H9 (cell line): ENCODE data around the gene LIN54. TPM values are rescaled to one million over a fixed set of nuclear protein-coding genes. Genes with fewer than 3 reads are reported as not detected.
"Not testable (repeated sequence)": the region's sequence is repeated elsewhere in the genome, so short reads cannot be mapped to it uniquely, and the experiment has no call there.

Experiments used
- DNase-seq: peaks from one replicate; pipeline ENCODE4 v3.0.0-alpha.2; 2017
- H2AFZ ChIP-seq: one replicate; pipeline ENCODE4 v1.6.1; 2013; ENCODE audit warnings: mild to moderate bottlenecking, low read length, control low read depth, moderate library complexity
- H2AK5ac ChIP-seq: 2 replicates; pipeline ENCODE4 v1.6.1; 2013; ENCODE audit warnings: low read length, control low read depth, mixed read lengths; ENCODE audit not compliant: insufficient read length
- H2BK120ac ChIP-seq: one replicate; pipeline ENCODE4 v1.6.1; 2013; ENCODE audit warnings: low read depth, mild to moderate bottlenecking, low read length, control low read depth, inconsistent platforms; ENCODE audit not compliant: poor library complexity, severe bottlenecking
- H2BK12ac ChIP-seq: 2 replicates; pipeline ENCODE4 v1.6.1; 2013; ENCODE audit warnings: low read length, control low read depth, mixed read lengths, low read depth; ENCODE audit not compliant: insufficient read length
- H2BK15ac ChIP-seq: 2 replicates; pipeline ENCODE4 v1.6.1; 2013; ENCODE audit warnings: low read depth, low read length, control low read depth
- H2BK20ac ChIP-seq: one replicate; pipeline ENCODE4 v1.6.1; 2013; ENCODE audit warnings: low read depth, mild to moderate bottlenecking, low read length, control low read depth, inconsistent platforms; ENCODE audit not compliant: poor library complexity, severe bottlenecking
- H2BK5ac ChIP-seq: 2 replicates; pipeline ENCODE4 v1.6.1; 2013; ENCODE audit warnings: low read length, control low read depth, mixed read lengths; ENCODE audit not compliant: insufficient read length
- H3K14ac ChIP-seq: 2 replicates; pipeline ENCODE4 v1.6.1; 2013; ENCODE audit warnings: low read length, control low read depth; ENCODE audit not compliant: insufficient read depth
- H3K18ac ChIP-seq: 2 replicates; pipeline ENCODE4 v1.6.1; 2013; ENCODE audit warnings: low read depth, mild to moderate bottlenecking, mixed read lengths, low read length, control low read depth; ENCODE audit not compliant: insufficient read length
- H3K23ac ChIP-seq: 2 replicates; pipeline ENCODE4 v1.6.1; 2013; ENCODE audit warnings: low read length, control low read depth, mixed read lengths, low read depth; ENCODE audit not compliant: insufficient read length
- H3K23me2 ChIP-seq: 2 replicates; pipeline ENCODE4 v1.6.1; 2013; ENCODE audit warnings: low read depth, mild to moderate bottlenecking, mixed read lengths, low read length, control low read depth; ENCODE audit not compliant: insufficient read length, poor library complexity, severe bottlenecking
- H3K27ac ChIP-seq: 2 replicates; pipeline ENCODE4 v1.5.1; 2013; ENCODE audit warnings: low read length, control low read depth, mixed read lengths, low read depth; ENCODE audit not compliant: insufficient read length
- H3K27me3 ChIP-seq: 2 replicates; pipeline ENCODE4 v1.6.1; 2013; ENCODE audit warnings: low read length, control low read depth, inconsistent platforms; ENCODE audit not compliant: insufficient read depth
- H3K4ac ChIP-seq: 2 replicates; pipeline ENCODE4 v1.6.1; 2013; ENCODE audit warnings: low read depth, mild to moderate bottlenecking, control low read depth, inconsistent platforms, low read length, moderate library complexity
- H3K4me1 ChIP-seq: 2 replicates; pipeline ENCODE4 v1.6.1; 2013; ENCODE audit warnings: low read length, control low read depth, inconsistent platforms; ENCODE audit not compliant: insufficient read depth
- H3K4me2 ChIP-seq: 2 replicates; pipeline ENCODE4 v1.6.1; 2013; ENCODE audit warnings: low read length, control low read depth, mixed read lengths; ENCODE audit not compliant: insufficient read length, insufficient read depth
- H3K56ac ChIP-seq: 2 replicates; pipeline ENCODE4 v1.6.1; 2013; ENCODE audit warnings: low read depth, mild to moderate bottlenecking, mixed read lengths, low read length, control low read depth; ENCODE audit not compliant: insufficient read length
- H3K79me1 ChIP-seq: 2 replicates; pipeline ENCODE4 v1.6.1; 2013; ENCODE audit warnings: low read depth, mild to moderate bottlenecking, moderate library complexity, low read length, control low read depth, inconsistent platforms; ENCODE audit not compliant: insufficient read depth, poor library complexity, severe bottlenecking
- H3K79me2 ChIP-seq: 2 replicates; pipeline ENCODE4 v1.6.1; 2013; ENCODE audit warnings: low read length, control low read depth, inconsistent platforms; ENCODE audit not compliant: insufficient read depth
- H3K9ac ChIP-seq: 2 replicates; pipeline ENCODE4 v1.6.1; 2013; ENCODE audit warnings: low read length, control low read depth, mixed read lengths; ENCODE audit not compliant: insufficient read length; ENCODE audit errors: extremely low read depth
- H3K9me3 ChIP-seq: one replicate; pipeline ENCODE4 v1.6.1; 2013; ENCODE audit warnings: low read depth, low read length, inconsistent platforms; ENCODE audit not compliant: control insufficient read depth
- H3T11ph ChIP-seq: one replicate; pipeline ENCODE4 v1.6.1; 2013; ENCODE audit warnings: mild to moderate bottlenecking, low read length, control low read depth, inconsistent platforms
- H4K20me1 ChIP-seq: one replicate; pipeline ENCODE4 v1.6.1; 2013; ENCODE audit not compliant: control insufficient read depth, insufficient read length, insufficient read depth
- H4K5ac ChIP-seq: 2 replicates; pipeline ENCODE4 v1.6.1; 2013; ENCODE audit warnings: low read depth, mild to moderate bottlenecking, mixed read lengths, low read length, control low read depth; ENCODE audit not compliant: insufficient read length
- H4K8ac ChIP-seq: replicated peaks from 2 replicates; pipeline ENCODE4 v1.6.1; 2013; ENCODE audit warnings: low read length, control low read depth, mixed read lengths, low read depth; ENCODE audit not compliant: insufficient read length
- H4K91ac ChIP-seq: 2 replicates; pipeline ENCODE4 v1.6.1; 2013; ENCODE audit warnings: low read depth, mild to moderate bottlenecking, moderate library complexity, mixed read lengths, low read length, control low read depth; ENCODE audit not compliant: insufficient read length
- H3K27ac Mint-ChIP-seq, 3 experiments: 2 replicates in 2 of 3; 3 replicates in 1 of 3; pipeline ENCODE4 v1.8.0; 2020 to 2021; ENCODE audit warnings: mixed read lengths in 3 of 3, mild to moderate bottlenecking in 1 of 3, moderate library complexity in 1 of 3
- H3K27me3 Mint-ChIP-seq: 2 replicates; pipeline ENCODE4 v1.8.0; 2021; ENCODE audit warnings: low read depth, mild to moderate bottlenecking, moderate library complexity, mixed read lengths
- H3K36me3 Mint-ChIP-seq, 3 experiments: 2 replicates in 2 of 3; 3 replicates in 1 of 3; pipeline ENCODE4 v1.8.0; 2020 to 2021; ENCODE audit warnings: low read depth in 3 of 3, mixed read lengths in 3 of 3; ENCODE audit not compliant: insufficient read depth in 1 of 3
- H3K4me1 Mint-ChIP-seq, 2 experiments: 2 replicates each; pipeline ENCODE4 v1.8.0; 2020; ENCODE audit warnings: mixed read lengths in 2 of 2
- H3K4me3 Mint-ChIP-seq, 2 experiments: 2 replicates in 1 of 2; 3 replicates in 1 of 2; pipeline ENCODE4 v1.8.0; 2020 to 2021; ENCODE audit warnings: mild to moderate bottlenecking in 2 of 2, mixed read lengths in 2 of 2, moderate library complexity in 1 of 2
- H3K9me3 Mint-ChIP-seq, 2 experiments: 2 replicates in 1 of 2; 3 replicates in 1 of 2; pipeline ENCODE4 v1.8.0; 2020; ENCODE audit warnings: mild to moderate bottlenecking in 2 of 2, mixed read lengths in 2 of 2, moderate library complexity in 1 of 2
- CTCF ChIP-seq: fragments of 200-600 bp; sonication (generic); conservative IDR thresholded peaks from 3 replicates; pipeline ENCODE4 v1.8.0; 2021; ENCODE audit warnings: antibody characterized with exemption, mild to moderate bottlenecking
- WGBS: extraction: QIAGEN DNeasy Blood & Tissue Kit; methylation state at CpG from one replicate; pipeline ENCODE4 v1.1.7; 2013; ENCODE audit warnings: missing lambda C conversion rate, low lambda C conversion rate, mixed read lengths; ENCODE audit not compliant: insufficient read length; ENCODE audit errors: extremely low coverage; 5-methylcytosine and 5-hydroxymethylcytosine counted together
- total RNA-seq: library from RNA; stranded (reverse); gene quantifications from 2 replicates; pipeline ENCODE4 v1.2.1, GENCODE V29; 2021

The LIN54 gene
- total RNA-seq, 1 experiment from 2014 or later = 16.3 TPM

GRCh38 chr4:83009529-83009928 lies 1.1 kb downstream of the LIN54 start:
- H2BK12ac ChIP-seq = no peak overlapping the region

GRCh38 chr4:83003044-83003791 lies 7.4 kb downstream of the LIN54 start:
- H3K4me1 Mint-ChIP-seq, H3K27me3 Mint-ChIP-seq, H2BK5ac ChIP-seq, H3T11ph ChIP-seq, H3K4me3 Mint-ChIP-seq, H4K20me1 ChIP-seq, H3K79me1 ChIP-seq, H2AK5ac ChIP-seq, H3K23ac ChIP-seq, H3K14ac ChIP-seq, H3K4me1 ChIP-seq, DNase-seq, H3K27ac ChIP-seq, H2BK20ac ChIP-seq, H3K4me2 ChIP-seq, H3K18ac ChIP-seq, H4K8ac ChIP-seq, H3K9me3 ChIP-seq, H2BK12ac ChIP-seq, H4K5ac ChIP-seq, H3K79me2 ChIP-seq, H4K91ac ChIP-seq, H3K36me3 Mint-ChIP-seq, H3K27me3 ChIP-seq, H2BK120ac ChIP-seq, H3K23me2 ChIP-seq, H3K9ac ChIP-seq, H3K4ac ChIP-seq, H2AFZ ChIP-seq, H3K56ac ChIP-seq, H2BK15ac ChIP-seq, H3K27ac Mint-ChIP-seq, H3K9me3 Mint-ChIP-seq: not testable (repeated sequence)
- WGBS = no CpG with 5 or more reads among the region's 14 CpGs

More at GRCh38 chr4:83009529-83009928, 1.1 kb downstream of the LIN54 start:
- H3K27ac Mint-ChIP-seq = no peak overlapping the region
- H2BK5ac ChIP-seq = no peak overlapping the region
- no peak overlapping the region for H3K56ac ChIP-seq
- peak overlapping the region; percentile 87 to 92 for H3K4me3 Mint-ChIP-seq
- no peaks in the 10 kb centered on the region for H4K20me1 ChIP-seq
- H2BK15ac ChIP-seq = no peak overlapping the region
- H3K9me3 Mint-ChIP-seq = no peaks in the 10 kb centered on the region
- no peak overlapping the region for H3K27ac ChIP-seq
- H3K4me1 Mint-ChIP-seq = peaks cover 32 to 35% of the 10 kb centered on the region in 2 experiments
- H3K9ac ChIP-seq = no peak overlapping the region
- H4K5ac ChIP-seq = no peak overlapping the region
- H2AK5ac ChIP-seq = no peak overlapping the region
- no peak overlapping the region for H2AFZ ChIP-seq
- H3K23ac ChIP-seq = no peak overlapping the region
- H3K79me1 ChIP-seq = no peaks in the 10 kb centered on the region
- H3K14ac ChIP-seq = no peak overlapping the region
- no peak overlapping the region for H2BK20ac ChIP-seq
- H3K9me3 ChIP-seq = no peaks in the 10 kb centered on the region
- DNase-seq = no peak
- no peak overlapping the region for H3T11ph ChIP-seq
- no peak overlapping the region for H3K4ac ChIP-seq
- no peak overlapping the region for H2BK120ac ChIP-seq
- no peak overlapping the region for H4K91ac ChIP-seq
- peaks cover 4% of the 10 kb centered on the region; the same call in 1 of the 2 replicates for H3K4me1 ChIP-seq
- H3K23me2 ChIP-seq = peaks cover 9% of the 10 kb centered on the region
- no CpG with 5 or more reads among the region's 3 CpGs for WGBS
- H3K27me3 ChIP-seq = no peaks in the 10 kb centered on the region
- no peaks in the 10 kb centered on the region; the same call in 1 of the 2 replicates for H3K79me2 ChIP-seq
- H3K36me3 Mint-ChIP-seq = no peaks in the 10 kb centered on the region; a peak in 3 of 7 replicates
- H3K4me2 ChIP-seq = peak overlapping the region; percentile 98
- peaks cover 13% of the 10 kb centered on the region for H3K27me3 Mint-ChIP-seq
- no peak overlapping the region for H4K8ac ChIP-seq
- TF ChIP-seq CTCF = no peak
- H3K18ac ChIP-seq = no peak overlapping the region
